GM19397 (cell line): Measurements from ENCODE around the gene WDR76.
"Not testable (repeated sequence)": the region's sequence is repeated elsewhere in the genome, so short reads cannot be mapped to it uniquely, and the experiment has no call there.

Experiments used
- ATAC-seq: cut with Tn5 transposase; IDR thresholded peaks from one replicate; pipeline ENCODE4 v1.9.1; 2021; ENCODE audit warnings: mild to moderate bottlenecking, moderate library complexity; ENCODE audit not compliant: unreplicated experiment

The WDR76 gene

DNA sequence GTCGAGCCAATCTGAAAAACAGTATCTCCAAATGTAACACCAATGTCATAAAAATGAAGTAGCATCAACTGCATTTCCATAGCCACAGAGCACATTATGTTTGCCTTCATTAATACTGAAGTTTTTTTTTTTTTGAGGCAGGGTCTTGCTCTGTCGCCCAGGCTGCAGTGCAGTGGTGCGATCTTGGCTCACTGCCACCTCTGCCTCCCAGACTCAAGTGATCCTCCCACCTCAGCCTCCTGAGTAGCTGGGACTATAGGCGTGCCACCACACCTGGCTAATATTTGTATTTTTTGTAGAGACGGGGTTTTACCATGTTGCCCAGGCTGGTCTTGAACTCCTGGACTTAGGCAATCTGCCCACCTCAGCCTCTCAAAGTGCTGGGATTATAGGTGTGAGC, 11.7 kb upstream of the WDR76 start:
- not testable (repeated sequence) for ATAC-seq

DNA sequence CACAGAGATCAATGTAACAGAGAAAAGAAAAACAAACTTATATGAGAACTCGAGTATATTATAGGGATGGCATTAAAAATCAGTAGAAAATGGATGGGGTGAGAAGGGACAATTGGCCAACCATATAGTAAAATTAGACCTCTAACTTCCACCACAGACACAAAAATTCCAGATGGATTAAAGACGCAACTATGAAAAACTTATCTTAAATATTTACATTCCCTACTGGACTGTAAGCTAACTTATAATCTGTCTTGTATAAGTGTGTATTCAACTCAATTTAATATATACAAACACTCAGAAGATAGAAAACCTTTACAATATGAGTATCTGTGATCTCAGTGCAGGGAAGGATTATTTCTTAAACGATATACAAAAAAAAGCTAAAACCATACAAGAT, 5.3 kb upstream of the WDR76 start:
- ATAC-seq, result no peak

DNA sequence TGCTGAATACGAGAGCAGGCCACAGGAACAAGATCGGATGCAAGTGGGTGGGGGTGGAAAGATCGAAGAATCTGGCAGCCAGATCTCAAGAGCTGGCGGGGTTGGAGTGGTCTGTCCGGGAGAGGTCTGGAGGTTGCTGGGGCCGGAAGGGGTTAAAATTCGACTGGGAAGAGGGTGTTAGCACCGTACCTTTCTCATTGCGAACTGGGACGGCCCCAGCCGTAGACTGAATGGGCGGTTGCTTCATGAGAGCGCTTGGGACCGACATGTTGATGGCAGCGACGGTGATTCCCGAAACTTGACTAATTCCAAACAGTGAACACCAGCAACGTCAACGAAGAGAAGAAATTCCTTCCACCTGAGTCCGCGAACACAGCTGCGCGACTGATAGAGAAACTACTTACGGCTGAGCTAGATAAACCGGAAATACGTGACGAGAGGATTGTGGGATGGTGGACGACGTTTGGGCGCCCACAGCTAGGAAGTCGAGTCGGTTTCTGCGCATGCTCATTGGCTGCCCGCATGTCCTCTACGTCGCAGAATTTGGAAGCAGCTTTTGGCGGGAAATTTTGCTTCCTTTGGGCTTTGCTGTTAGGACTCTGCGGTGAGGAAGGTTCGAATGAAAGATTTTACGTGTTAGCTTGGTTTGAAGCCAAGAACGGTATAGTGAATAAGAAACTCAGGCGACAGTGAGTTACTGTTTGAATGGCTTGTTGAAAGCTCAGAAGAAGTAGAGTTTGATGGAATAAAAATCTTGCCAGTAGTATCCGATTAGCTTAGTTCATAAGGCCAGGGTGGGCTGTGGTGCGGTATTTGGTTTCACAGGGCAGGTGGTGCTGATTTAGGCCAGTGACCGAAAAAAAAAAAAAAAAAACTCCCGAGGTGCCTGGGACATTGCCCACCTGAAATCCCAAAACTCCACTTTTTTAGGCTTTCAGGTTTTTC, 2.2 kb upstream of the WDR76 start, which contains the start of gene MFAP1:
MFAP1 (minus strand) TSS at position 389 of the 945 bp plus-strand sequence; CDS start at position 268, 121 bp downstream.
- peak; percentile 77 for ATAC-seq

DNA sequence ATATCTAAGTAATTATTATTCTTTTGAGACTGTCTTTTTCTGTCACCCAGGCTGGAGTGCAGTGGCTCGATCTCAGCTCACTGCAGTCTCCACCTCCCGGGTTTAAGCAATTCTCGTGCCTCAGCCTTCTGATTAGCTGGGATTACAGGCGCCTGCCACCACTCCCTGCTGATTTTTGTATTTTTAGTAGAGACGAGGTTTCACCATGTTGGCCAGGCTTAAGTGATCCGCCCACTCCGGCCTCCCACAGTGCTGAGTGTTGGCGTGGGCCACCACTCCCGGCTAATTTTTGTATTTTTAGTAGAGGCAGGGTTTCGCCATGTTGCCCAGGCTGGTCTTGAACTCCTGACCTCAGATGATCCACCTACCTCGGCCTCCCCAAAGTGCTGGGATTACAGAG, 1.5 kb upstream of the WDR76 start:
- not testable (repeated sequence) for ATAC-seq

DNA sequence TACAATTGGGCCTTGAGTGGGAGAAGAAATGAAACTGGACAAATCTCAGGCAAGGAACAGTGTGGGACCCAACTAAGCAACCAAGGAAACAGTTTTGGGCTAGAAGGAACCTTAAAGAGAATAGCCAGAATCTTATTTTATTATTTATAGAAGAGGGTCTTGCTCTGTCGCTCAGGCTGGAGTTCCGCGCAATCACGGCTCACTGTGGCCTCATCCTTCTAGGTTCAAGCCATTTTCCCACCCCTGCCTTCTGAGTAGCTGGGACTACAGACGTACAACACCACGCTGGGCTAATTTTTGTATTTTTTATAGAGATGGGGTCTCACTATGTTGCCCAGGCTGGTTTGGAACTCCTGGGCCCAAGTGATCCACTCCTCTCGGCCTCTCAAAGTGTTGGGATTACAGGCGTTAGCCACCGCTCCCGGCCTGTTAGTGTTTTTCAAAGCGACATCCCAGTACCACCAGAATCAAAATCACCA, 734 bp upstream of the WDR76 start:
- no peak for ATAC-seq

DNA sequence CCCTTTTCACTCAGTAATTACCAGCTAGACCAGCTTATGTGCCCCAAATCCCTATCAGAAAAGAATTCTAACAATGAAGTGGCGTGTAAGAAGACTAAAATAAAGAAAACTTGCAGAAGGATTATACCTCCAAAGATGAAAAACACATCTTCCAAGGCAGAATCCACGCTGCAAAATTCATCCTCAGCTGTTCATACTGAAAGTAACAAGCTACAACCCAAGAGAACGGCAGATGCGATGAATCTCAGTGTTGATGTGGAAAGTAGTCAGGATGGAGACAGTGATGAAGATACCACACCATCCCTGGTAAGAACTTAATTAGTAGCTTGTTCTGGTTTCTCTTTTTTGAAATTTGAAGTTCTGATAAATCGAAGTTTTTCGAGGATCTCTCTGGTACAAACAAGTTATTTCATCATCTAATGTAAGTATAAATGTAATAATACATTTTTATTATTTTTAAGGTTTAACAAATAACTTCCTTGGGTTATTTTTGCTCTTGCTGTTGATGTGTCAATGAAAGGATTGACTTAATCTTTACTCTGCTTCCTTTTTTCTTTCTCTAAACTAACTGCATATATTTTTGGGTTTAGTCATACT, 1.4 kb downstream of the WDR76 start:
- no peak for ATAC-seq

DNA sequence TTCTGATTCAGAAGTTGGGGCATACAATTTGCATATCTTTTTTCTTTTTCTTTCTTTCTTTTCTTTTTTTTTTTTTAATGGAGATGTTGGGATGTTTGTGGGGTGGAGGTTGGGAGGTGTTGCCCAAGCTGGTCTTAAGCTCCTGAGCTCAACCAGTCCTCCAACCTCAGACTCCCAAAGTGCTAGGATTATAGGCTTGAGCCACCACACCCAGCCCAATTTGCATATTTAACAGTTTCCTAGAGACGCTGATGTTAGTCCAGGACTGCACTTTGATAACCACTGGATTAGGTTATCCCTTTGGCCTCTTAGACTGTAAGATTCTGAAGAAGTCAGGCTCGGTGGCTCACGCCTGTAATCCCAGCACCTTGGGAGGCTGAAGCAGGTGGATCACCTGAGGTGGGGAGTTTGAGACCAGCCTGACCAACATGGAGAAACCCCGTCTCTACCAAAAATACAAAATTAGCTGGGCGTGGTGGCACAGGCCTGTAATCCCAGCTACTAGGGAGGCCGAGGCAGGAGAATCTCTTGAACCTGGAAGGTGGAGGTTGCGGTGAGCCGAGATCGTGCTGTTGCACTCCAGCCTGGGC, 3.2 kb downstream of the WDR76 start:
- ATAC-seq, result not testable (repeated sequence)

DNA sequence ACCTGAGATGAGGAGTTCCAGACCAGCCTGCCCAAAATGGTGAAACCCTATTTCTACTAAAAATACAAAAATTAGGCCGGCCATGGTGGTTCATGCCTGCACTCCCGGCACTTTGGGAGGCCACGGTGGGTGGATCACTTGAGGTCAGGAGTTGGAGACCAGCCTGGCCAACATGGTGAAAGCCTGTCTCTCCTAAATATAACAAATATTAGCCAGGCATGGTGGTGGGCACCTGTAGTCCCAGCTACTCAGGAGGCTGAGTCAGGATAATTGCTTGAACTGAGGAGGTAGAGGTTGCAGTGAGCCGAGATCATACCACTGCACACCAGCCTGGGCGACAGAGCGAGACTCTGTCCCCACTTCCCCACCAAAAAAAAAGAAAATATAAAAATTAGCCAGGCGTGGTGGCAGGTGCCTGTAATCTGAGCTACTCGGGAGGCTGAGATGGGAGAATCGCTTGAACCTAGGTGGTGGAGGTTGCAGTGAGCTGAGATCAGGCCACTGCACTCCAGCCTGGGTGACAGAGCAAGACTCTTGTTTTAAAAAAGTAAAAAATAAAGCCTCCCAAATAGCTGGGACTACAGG, 4.0 kb downstream of the WDR76 start:
- not testable (repeated sequence) for ATAC-seq

DNA sequence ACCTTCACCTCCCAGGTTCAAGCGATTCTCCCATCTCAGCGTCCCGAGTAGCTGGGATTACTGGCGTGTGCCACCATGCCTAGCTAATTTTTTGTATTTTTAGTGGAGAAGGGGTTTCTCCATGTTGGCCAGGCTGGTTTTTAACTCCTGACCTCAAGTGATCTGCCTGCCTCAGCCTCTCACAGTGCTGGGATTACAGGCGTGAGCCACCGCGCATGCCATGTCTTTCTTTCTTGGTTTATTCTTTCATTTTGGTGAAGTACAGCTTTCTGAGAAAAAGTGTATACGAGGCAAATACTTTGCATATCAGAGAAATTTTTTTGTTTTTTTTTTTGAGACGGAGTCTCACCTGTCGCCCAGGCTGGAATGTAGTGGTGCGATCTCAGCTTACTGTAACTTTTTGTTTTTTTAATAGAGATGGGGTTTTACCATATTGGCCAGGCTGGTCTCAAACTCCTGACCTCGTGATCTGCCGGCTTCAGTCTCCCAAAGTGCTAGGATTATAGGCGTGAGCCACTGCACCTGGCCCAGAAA, 4.8 kb downstream of the WDR76 start:
- ATAC-seq, result not testable (repeated sequence)

DNA sequence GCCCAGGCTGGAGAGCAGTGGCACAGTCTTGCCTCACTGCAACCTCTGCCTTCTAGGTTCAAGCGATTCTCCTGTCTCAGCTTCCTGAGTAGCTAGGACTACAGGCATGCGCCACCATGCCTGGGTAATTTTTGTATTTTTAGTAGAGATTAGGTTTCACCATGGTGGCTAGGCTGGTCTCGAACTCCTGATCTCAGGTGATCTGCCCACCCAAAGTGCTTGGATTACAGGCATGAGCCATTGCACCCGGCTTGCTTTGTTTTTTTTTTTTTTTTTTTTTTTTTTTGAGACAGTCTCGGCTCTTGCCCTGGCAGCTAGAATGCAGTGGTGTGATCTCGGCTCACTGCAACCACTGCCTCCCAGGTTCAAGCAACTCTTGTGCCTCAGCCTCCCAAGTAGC, 5.7 kb downstream of the WDR76 start:
- ATAC-seq, result not testable (repeated sequence)

DNA sequence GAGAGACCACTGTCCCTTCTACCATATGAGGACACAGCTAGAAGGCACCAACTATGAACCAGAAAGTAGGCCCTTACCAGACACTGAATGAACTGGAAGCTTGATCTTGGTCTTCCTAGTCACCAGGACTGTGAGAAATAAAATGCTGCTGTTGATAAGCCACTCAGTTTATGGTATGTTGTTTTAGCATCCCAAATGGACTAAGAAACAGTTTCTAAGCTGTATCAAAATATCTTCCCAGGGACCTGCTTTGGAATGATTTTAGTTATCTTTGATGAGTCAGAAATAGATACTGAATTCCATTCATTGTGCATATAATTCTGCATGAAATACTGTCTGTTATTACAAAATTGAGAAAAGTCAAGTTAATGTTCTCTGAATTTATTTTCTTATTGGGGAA, 18.6 kb downstream of the WDR76 start:
- no peak for ATAC-seq

DNA sequence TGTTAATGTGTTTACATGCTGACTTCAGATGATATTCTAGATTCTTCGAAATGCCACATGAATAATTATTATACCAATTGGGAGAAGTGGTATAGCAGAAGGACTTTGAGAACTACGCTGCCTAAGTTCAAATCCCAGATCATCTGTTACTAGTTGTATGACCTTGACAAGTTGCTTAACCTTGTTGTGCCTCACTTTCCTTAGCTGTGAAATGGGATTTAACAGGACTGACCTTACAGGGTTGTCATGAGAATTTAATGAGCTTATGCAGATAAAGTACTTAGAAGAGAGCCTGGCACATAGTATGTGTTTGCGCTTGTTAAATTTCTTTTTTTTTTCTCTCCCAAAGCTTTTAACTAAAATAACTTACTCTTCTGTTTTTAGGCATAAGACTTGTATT, 24.4 kb downstream of the WDR76 start:
- ATAC-seq, result no peak

DNA sequence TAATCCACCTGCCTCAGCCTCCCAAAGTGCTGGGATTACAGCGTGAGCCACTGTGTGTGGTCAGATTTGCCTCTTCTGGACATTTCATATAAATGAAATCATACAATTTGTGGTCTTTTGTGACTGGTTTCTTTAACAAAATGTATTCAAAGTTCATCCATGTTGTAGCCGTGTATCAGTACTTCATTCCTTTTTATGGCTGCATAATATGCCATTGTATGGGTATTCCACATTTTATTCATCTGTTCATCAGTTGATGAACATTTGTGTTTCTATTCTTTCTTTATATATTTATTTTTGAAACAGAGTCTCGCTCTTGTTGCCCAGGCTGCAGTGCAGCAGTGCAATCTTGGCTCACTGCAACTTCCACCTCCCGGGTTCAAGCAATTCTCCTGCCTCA, 25.8 kb downstream of the WDR76 start:
- no peak for ATAC-seq

DNA sequence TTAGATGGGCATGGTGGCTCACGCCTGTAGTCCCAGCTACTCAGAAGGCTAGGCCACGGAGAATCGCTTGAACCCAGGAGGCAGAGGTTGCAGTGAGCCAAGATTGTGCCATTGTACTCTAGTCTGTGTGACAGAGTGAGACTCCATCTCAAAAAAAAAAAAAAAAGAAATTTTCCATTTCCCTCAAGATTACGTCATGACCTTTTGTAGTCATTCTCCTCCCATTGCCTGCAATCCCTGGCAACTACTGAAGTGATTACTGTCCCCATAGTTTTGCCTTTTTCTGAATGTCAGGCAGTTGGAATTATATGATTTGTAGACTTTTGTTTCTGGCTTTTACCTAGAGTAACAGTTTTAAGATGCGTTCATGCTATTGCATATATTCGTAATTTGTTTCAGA, 28.0 kb downstream of the WDR76 start:
- ATAC-seq, result no peak

DNA sequence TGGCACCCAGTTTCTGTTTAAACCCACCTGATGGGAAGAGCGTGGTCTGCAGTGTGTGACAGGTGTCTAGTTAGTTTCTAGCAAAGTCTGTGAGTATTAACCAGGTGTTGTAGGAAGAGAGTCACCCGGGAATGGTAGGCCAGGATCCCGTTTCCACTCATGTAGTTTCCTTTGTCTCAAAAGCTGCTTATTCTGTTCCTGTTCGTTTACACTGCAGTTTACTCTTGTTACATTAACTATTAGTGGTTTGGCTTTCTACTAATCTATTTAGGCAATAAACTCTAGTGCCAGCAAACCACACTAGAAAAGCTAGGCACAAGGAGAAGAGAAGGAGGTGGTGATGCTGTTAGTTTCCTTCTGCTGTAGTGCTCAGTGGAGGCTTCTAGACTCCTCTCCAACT, 32.7 kb downstream of the WDR76 start:
- ATAC-seq, result no peak

DNA sequence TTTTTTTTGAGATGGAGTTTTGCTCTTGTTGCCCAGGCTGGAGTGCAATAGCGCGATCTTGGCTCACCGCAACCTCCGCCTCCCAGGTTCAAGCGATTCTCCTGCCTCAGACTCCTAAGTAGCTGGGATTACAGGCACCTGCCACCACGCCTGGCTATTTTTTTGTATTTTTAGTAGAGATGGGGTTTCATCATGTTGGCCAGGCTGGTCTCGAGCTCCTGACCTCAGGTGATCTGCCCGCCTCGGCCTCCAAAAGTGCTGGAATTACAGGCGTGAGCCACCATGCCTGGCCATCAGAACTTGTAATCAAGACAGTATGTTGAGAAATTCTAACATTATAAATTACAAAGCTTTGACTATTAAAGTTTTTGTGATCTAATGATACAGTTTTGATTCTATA, 39.8 kb downstream of the WDR76 start:
- not testable (repeated sequence) for ATAC-seq

DNA sequence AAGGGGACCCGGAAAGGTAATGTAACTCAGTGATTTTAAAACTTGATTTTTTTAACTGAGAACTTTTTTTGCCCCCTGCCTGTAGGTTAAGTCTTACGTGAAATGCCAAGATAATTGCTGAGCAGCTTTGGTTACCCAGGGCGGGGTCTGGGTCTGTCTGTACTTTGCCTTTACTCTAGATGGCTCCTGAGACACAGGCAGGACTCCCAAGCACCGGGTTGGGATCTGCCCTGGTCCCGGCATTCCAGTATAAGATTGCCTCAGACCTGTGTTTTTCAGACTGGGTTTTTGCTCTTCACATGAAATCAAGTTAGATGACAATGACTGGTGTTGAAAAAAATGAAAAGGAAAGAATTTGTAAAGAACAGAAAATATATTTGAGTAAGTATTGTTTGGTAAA, 40.3 kb downstream of the WDR76 start:
- ATAC-seq, result no peak

DNA sequence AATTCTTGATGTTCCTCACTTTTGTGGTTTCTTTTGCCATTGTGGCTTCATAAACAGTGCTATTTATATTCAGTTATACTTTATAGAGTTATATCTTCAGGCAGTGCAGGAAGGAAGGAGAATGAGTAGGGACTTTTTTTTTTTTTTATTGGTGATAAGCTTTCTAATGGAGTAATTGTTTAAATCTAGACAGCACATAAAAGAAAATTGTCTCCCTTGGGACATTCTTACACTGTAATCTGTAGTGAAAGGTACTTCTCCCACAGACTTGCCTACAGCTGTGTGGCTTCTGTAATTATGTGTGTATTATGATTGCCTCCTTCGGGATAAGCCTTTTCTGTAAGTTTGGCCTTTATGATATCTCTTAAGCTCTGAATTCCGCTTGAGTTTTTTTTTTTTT, 41.6 kb downstream of the WDR76 start:
- ATAC-seq, result no peak

DNA sequence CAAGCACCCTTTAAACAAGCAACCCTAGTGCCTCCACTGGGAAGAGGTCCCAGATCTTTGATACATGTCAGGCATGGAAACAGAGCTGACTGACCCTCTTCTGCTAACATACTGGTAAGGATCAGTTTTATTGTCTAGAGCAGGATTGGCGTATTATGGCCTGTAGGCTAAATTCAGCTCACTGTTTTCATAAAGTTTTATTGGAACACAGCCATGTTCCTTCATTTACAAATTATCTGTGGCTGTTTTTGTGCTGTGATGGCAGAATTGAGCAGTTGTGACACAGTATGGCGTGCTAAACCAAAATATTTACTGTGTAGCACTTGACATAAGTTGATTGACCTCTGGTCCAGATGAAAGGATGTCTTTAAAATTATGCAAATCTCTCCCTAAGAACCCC, 45.0 kb downstream of the WDR76 start:
- no peak for ATAC-seq

DNA sequence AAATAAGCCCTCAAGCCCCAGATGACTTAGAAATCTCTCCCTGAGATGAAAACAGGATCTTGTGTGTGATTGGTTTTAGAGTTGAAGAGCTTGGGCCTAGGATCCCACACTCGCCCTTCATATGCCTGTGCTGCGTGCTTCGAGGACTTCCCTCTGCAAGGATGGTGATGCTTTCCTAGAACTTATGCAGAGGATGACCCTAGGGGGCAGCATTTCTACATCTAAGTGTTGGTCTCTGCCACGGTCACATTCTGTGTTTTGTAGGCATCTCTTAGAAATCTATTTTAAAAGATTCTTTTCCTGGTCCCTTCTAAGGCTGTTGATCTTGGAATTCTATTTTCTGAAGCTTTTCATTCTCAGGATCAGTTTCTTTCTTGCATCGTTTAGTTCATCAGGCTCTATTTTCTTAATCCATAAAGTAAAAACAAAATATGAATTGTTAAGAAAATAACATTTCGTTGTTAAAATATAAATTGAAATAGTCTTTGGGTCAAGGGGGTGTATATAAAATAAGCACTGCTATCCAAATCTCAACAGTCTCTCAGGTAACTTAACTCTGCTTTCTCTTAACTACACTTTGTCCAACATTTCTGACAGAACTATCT, 45.7 kb downstream of the WDR76 start:
- ATAC-seq, result no peak

DNA sequence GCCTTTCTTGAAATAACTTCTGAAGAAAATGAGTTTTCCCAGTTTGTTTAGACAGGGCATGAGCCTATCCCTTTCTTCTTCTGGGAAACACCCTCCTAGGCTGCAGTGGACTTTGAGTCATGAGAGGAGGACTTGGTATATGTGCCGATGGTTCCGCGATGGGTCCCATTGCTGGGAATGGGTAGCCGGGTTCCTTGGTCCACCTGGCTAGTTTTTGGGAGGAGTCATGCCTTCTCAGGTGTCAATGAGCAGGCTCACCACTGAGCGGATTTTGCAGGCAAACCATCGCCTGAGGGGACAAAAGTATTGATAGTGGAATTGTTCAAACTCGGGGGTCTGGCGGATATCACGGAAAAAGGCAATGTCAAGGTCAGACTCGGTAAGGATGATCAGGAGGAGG, 46.8 kb downstream of the WDR76 start:
- no peak for ATAC-seq
